Measurements from ENCODE around the gene ELAVL3. TPM values are rescaled to one million over a fixed set of nuclear protein-coding genes. Genes with fewer than 3 reads are reported as not detected.
"Not testable (repeated sequence)": the region's sequence is repeated elsewhere in the genome, so short reads cannot be mapped to it uniquely, and the experiment has no call there.

Gene ELAVL3
- polyA plus RNA-seq, 1 donor from 2014 or later = 38.7 TPM

- Histone ChIP-seq H3K9me3 (ENCODE audit: low read length) (no peaks in the 10 kb centered on the region), H3K27ac (ENCODE audit: low read length) (no peak overlapping the region), H3K36me3 (ENCODE audit: insufficient read depth, low read length) (no peaks in the 10 kb centered on the region), H3K9me2 (ENCODE audit: insufficient read depth, low read length) (no peaks in the 10 kb centered on the region), H3K27me3 (ENCODE audit: insufficient read depth, low read depth, low read length) (no peaks in the 10 kb centered on the region), H3K4me3 (ENCODE audit: low read length) (no peak overlapping the region), H3F3A (ENCODE audit: insufficient read depth, low read length, poor library complexity, severe bottlenecking) (no peaks in the 10 kb centered on the region), H4K20me1 (ENCODE audit: insufficient read depth) (no peaks in the 10 kb centered on the region), H3K9ac (ENCODE audit: low read length) (no peak overlapping the region), H3K4me2 (ENCODE audit: low read length) (no peak overlapping the region), H3K79me2 (replicated peaks; ENCODE audit: insufficient read depth, low read length) (peaks cover 58% of the 10 kb centered on the region), H2AFZ (ENCODE audit: low read depth, low read length) (no peak overlapping the region)
- no peak for TF ChIP-seq POLR2AphosphoS5 (IDR thresholded peaks at IDR 0.05)
- TF ChIP-seq SMC3 (conservative IDR thresholded peaks at IDR 0.05; ENCODE audit: poor library complexity) = no peak
- TF ChIP-seq TAF1 (IDR thresholded peaks at IDR 0.05; ENCODE audit: low read depth) = no peak
- no peak for TF ChIP-seq EP300 (conservative IDR thresholded peaks at IDR 0.05; ENCODE audit: poor library complexity, severe bottlenecking)
- TF ChIP-seq, protein P1, sequence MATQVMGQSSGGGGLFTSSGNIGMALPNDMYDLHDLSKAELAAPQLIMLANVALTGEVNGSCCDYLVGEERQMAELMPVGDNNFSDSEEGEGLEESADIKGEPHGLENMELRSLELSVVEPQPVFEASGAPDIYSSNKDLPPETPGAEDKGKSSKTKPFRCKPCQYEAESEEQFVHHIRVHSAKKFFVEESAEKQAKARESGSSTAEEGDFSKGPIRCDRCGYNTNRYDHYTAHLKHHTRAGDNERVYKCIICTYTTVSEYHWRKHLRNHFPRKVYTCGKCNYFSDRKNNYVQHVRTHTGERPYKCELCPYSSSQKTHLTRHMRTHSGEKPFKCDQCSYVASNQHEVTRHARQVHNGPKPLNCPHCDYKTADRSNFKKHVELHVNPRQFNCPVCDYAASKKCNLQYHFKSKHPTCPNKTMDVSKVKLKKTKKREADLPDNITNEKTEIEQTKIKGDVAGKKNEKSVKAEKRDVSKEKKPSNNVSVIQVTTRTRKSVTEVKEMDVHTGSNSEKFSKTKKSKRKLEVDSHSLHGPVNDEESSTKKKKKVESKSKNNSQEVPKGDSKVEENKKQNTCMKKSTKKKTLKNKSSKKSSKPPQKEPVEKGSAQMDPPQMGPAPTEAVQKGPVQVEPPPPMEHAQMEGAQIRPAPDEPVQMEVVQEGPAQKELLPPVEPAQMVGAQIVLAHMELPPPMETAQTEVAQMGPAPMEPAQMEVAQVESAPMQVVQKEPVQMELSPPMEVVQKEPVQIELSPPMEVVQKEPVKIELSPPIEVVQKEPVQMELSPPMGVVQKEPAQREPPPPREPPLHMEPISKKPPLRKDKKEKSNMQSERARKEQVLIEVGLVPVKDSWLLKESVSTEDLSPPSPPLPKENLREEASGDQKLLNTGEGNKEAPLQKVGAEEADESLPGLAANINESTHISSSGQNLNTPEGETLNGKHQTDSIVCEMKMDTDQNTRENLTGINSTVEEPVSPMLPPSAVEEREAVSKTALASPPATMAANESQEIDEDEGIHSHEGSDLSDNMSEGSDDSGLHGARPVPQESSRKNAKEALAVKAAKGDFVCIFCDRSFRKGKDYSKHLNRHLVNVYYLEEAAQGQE (IDR thresholded peaks at IDR 0.05; ENCODE audit: borderline replicate concordance) = no peak
- TF ChIP-seq MXI1 (conservative IDR thresholded peaks at IDR 0.05; ENCODE audit: poor library complexity, severe bottlenecking) = no peak
- TF ChIP-seq CTCF (IDR thresholded peaks at IDR 0.05; ENCODE audit: poor library complexity, severe bottlenecking) = no peak
- no peak for TF ChIP-seq RAD21 (conservative IDR thresholded peaks at IDR 0.05)
- TF ChIP-seq EZH2 (IDR thresholded peaks at IDR 0.05; ENCODE audit: borderline replicate concordance, insufficient read depth, low read length, poor library complexity, severe bottlenecking) = no peak
These were observed 5.0 kb downstream of the ELAVL3 start for GRCh38 chr19:11475861-11476260.

DNA sequence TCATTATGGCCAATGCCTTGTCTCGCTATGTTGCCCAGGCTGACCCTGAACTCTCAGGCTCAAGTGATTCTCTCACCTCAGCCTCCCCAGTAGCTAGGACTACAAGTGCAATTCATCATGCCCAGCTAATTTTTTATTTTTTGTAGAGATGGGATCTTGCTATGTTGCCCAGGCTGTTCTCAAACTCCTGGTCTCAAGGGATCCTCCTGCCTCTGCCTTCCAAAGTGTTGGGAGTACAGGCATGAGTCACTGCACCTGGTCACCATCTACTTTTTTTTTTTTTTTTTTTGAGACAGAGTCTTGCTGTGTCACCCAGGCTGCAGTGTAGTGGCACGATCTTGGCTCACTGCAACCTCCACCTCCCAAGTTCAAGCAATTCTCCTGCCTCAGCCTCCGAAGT, 5.5 kb downstream of the ELAVL3 start:
- H3F3A ChIP-seq (ENCODE audit: insufficient read depth, low read length, poor library complexity, severe bottlenecking); H3K27me3 ChIP-seq (ENCODE audit: insufficient read depth, low read depth, low read length); H3K36me3 ChIP-seq (ENCODE audit: insufficient read depth, low read length); H3K9ac ChIP-seq (ENCODE audit: low read length); H3K9me2 ChIP-seq (ENCODE audit: insufficient read depth, low read length); H3K9me3 ChIP-seq (ENCODE audit: low read length); H4K20me1 ChIP-seq (ENCODE audit: insufficient read depth); H3K4me2 ChIP-seq (ENCODE audit: low read length); H3K27ac ChIP-seq (ENCODE audit: low read length); H2AFZ ChIP-seq (ENCODE audit: low read depth, low read length); H3K4me3 ChIP-seq (ENCODE audit: low read length): not testable (repeated sequence)
- peaks cover 58% of the 10 kb centered on the region for H3K79me2 ChIP-seq (replicated peaks; ENCODE audit: insufficient read depth, low read length)

DNA sequence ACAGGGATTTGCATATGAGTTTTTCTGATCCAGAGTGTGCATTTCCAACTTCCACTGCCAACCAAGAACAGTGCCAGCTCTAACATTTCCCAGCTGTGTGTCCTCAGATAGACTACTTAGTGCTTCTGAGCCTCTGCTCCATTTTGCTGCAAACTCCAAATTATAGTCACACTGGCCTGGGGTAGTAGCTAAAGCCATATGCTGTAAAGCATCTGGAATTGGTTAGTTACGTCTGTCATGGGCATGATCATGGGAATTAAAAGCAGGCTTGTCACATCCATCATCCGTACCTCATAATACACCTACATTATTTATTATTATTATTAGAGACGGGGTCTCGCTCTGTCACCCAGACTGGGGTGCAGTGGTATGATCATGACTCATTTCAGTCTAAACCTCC, 7.1 kb downstream of the ELAVL3 start:
- Histone ChIP-seq H4K20me1 (ENCODE audit: insufficient read depth) (no peaks in the 10 kb centered on the region), H3K9me3 (ENCODE audit: low read length) (no peaks in the 10 kb centered on the region), H3K9me2 (ENCODE audit: insufficient read depth, low read length) (no peaks in the 10 kb centered on the region), H3K27me3 (ENCODE audit: insufficient read depth, low read depth, low read length) (no peaks in the 10 kb centered on the region), H3K9ac (ENCODE audit: low read length) (no peak overlapping the region), H3K27ac (ENCODE audit: low read length) (no peak overlapping the region), H3K36me3 (ENCODE audit: insufficient read depth, low read length) (no peaks in the 10 kb centered on the region), H3K4me3 (ENCODE audit: low read length) (no peak overlapping the region), H3K79me2 (replicated peaks; ENCODE audit: insufficient read depth, low read length) (peaks cover 46% of the 10 kb centered on the region), H3F3A (ENCODE audit: insufficient read depth, low read length, poor library complexity, severe bottlenecking) (no peaks in the 10 kb centered on the region), H2AFZ (ENCODE audit: low read depth, low read length) (no peak overlapping the region), H3K4me2 (ENCODE audit: low read length) (no peak overlapping the region)
- TF ChIP-seq MXI1 (conservative IDR thresholded peaks at IDR 0.05; ENCODE audit: poor library complexity, severe bottlenecking) (no peak), RAD21 (conservative IDR thresholded peaks at IDR 0.05) (no peak), CTCF (IDR thresholded peaks at IDR 0.05; ENCODE audit: poor library complexity, severe bottlenecking) (no peak), EP300 (conservative IDR thresholded peaks at IDR 0.05; ENCODE audit: poor library complexity, severe bottlenecking) (no peak), POLR2AphosphoS5 (IDR thresholded peaks at IDR 0.05) (no peak), EZH2 (IDR thresholded peaks at IDR 0.05; ENCODE audit: borderline replicate concordance, insufficient read depth, low read length, poor library complexity, severe bottlenecking) (no peak), TAF1 (IDR thresholded peaks at IDR 0.05; ENCODE audit: low read depth) (no peak)
- TF ChIP-seq, protein P1 (IDR thresholded peaks at IDR 0.05; ENCODE audit: borderline replicate concordance) = no peak
